ENCODE data around the gene ANTXR1.

Gene ANTXR1

DNA sequence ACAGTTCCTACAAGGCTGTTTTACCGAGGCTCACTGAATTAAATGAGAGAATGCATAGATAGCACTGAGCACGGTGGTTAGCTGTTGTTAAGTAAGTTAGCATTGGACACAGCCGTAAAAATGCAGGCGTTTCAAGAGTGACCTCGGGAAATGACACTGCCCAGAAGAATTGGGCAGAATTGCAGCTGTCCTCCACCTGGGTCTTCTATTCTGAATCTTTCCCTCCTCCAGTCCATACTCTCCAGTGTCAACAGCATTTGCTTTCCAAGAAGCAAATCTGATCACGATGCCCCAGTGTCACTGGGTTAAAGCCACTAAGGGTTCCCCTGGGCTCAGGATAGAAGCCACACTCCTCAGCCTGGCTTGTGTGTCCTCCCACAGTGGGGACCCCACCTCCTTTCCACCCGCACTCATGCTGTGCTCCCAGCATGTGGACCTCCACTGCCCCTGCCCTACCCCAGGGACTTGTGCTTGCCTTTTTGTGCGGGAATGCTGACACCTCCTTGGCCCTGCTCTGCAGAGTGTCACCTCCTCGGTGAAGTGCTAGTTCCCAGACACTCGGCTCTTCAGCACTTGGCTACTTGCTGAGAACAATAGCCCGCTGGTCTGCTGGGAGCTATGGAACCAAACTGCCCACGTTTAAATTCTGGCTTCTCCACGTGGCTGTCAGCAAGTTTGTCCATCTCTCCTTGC lies 135.0 kb downstream of the ANTXR1 start:
- H3K9me3 ChIP-seq (ENCODE audit: severe bottlenecking) = peaks cover 3% of the 10 kb centered on the region
- TF ChIP-seq, protein P1, sequence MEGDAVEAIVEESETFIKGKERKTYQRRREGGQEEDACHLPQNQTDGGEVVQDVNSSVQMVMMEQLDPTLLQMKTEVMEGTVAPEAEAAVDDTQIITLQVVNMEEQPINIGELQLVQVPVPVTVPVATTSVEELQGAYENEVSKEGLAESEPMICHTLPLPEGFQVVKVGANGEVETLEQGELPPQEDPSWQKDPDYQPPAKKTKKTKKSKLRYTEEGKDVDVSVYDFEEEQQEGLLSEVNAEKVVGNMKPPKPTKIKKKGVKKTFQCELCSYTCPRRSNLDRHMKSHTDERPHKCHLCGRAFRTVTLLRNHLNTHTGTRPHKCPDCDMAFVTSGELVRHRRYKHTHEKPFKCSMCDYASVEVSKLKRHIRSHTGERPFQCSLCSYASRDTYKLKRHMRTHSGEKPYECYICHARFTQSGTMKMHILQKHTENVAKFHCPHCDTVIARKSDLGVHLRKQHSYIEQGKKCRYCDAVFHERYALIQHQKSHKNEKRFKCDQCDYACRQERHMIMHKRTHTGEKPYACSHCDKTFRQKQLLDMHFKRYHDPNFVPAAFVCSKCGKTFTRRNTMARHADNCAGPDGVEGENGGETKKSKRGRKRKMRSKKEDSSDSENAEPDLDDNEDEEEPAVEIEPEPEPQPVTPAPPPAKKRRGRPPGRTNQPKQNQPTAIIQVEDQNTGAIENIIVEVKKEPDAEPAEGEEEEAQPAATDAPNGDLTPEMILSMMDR (IDR thresholded peaks at IDR 0.05; ENCODE audit: low read depth, low read length) = no peak
- DNase-seq = no peak
- H3K27me3 ChIP-seq (ENCODE audit: insufficient read depth, low read depth, severe bottlenecking) = no peaks in the 10 kb centered on the region
- H3K27ac ChIP-seq = no peak overlapping the region
- H3K4me3 ChIP-seq (ENCODE audit: low read depth, low read length) = no peak overlapping the region
- H3K36me3 ChIP-seq = no peaks in the 10 kb centered on the region

DNA sequence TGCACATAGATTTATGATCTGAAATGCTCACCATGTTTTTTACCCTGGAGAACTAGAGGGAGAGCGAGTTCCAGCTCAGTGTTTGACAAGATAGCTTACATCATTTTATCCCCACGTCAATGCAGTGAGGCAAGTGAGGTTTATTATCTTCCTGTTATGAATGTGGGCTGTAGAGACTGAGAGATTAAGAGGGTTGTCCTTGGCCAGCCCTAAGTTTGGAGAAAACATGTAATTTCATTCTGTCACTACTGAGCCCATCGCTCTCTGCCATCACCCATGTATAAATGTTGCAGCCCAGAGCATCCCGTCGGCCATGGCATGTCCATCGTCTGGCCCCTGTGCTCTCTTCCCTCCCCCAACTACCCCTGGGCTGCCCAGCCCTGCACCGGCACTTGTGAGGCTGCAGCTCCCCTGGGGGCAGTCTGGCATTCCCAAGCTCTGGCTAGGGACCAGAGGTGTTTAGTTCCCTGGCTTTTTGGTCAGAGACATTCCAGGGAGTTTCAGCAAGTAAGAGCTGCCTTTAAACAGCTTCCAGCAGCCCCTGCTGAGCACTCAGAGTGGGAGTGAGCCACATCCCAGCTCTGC lies 136.7 kb downstream of the ANTXR1 start:
- H3K9me3 ChIP-seq (ENCODE audit: severe bottlenecking) = peaks cover 3% of the 10 kb centered on the region
- no peak overlapping the region for H3K27ac ChIP-seq
- TF ChIP-seq, protein P1 (IDR thresholded peaks at IDR 0.05; ENCODE audit: low read depth, low read length) = no peak

DNA sequence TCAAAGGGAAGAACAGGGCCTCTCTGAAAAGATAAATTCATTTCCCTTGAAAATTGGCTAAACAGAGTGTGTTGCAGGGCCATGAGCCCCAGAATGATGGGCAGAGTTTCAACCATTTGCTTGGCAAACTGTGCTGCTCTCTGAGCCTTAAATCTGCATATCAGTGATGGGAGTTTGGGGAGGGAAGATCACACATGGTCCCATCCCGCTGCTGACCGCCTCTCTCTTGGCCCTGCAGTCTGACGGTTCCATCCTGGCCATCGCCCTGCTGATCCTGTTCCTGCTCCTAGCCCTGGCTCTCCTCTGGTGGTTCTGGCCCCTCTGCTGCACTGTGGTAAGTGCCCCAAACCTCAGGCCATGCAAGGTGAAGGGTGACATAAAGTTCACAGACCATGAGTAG lies 139.0 kb downstream of the ANTXR1 start:
- peaks cover 3% of the 10 kb centered on the region for H3K9me3 ChIP-seq (ENCODE audit: severe bottlenecking)
- no peak for DNase-seq
- H3K27me3 ChIP-seq (ENCODE audit: insufficient read depth, low read depth, severe bottlenecking) = no peaks in the 10 kb centered on the region
- H3K36me3 ChIP-seq = no peaks in the 10 kb centered on the region; the same call in 1 of the 2 replicates
- H3K27ac ChIP-seq = no peak overlapping the region
- TF ChIP-seq, protein P1 (IDR thresholded peaks at IDR 0.05; ENCODE audit: low read depth, low read length) = no peak
- H3K4me3 ChIP-seq (ENCODE audit: low read depth, low read length) = no peak overlapping the region

More for the DNA sequence above, 136.7 kb downstream of the ANTXR1 start:
- no peak for DNase-seq
- no peak overlapping the region for H3K4me3 ChIP-seq (ENCODE audit: low read depth, low read length)
- H3K36me3 ChIP-seq = no peaks in the 10 kb centered on the region; the same call in 1 of the 2 replicates
- H3K27me3 ChIP-seq (ENCODE audit: insufficient read depth, low read depth, severe bottlenecking) = no peaks in the 10 kb centered on the region

DNA sequence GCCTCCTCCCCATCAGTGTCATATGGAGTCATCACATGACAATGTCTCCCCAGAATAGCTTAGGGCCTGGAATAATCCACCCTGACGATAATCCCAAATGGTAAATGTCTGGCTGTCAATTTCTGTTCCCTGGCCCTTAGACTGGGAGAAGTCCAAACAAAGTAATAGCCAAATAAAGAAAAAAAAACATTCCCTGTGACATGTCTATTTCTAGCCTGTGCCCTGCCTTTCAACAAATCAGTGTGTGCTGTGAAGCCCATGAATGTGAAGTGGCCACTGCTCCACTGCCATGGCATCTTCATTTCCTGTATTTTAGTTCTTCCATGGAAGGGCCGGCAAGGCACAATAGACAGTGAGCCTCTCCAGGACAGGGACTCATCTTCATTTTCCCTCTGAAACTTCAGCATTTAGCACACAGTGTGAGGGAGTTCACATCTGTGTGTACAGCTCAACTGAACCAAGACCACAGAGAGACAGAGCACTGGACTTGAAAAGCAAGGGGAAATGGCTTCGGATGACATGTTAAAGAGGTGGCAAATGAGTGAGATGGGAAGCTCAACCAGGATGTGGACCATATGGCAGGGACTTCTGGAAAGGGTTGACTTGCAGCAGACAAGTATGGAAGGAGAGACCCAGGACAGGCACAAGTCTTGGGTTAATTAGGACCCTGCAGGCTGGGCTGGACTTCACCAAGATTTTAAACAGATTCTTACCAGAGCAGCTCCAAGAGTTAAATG lies 140.0 kb downstream of the ANTXR1 start:
- Histone ChIP-seq H3K27ac (no peak overlapping the region), H3K9me3 (ENCODE audit: severe bottlenecking) (peaks cover 3% of the 10 kb centered on the region), H3K4me3 (ENCODE audit: low read depth, low read length) (no peak overlapping the region), H3K27me3 (ENCODE audit: insufficient read depth, low read depth, severe bottlenecking) (no peaks in the 10 kb centered on the region), H3K36me3 (no peaks in the 10 kb centered on the region; the same call in 1 of the 2 replicates)
- TF ChIP-seq, protein P1 (IDR thresholded peaks at IDR 0.05; ENCODE audit: low read depth, low read length) = no peak
- no peak for DNase-seq

DNA sequence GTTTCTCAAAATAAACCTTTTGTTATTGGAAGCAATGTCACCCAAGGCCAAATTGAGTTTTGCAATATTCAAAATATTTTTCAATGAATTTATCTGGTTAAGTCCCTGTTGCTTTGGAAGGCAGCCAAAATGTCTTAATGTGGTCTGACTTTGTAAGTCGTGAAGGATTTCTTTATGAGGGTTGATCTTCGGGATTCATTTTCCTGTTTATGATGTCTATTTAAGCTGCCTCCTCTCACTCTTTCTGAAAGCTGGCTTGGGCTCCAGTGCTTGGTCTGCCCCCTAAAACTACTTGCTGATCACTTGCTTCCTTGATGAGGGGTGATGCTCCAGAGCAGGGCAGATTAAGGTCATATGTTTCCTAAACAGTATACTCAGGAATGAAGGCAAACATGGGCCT lies 141.1 kb downstream of the ANTXR1 start:
- H3K9me3 ChIP-seq (ENCODE audit: severe bottlenecking) = peaks cover 3% of the 10 kb centered on the region
- no peak for DNase-seq
- H3K27ac ChIP-seq = no peak overlapping the region
- H3K36me3 ChIP-seq = no peaks in the 10 kb centered on the region; the same call in 1 of the 2 replicates
- no peak overlapping the region for H3K4me3 ChIP-seq (ENCODE audit: low read depth, low read length)
- no peaks in the 10 kb centered on the region for H3K27me3 ChIP-seq (ENCODE audit: insufficient read depth, low read depth, severe bottlenecking)
- TF ChIP-seq, protein P1 (IDR thresholded peaks at IDR 0.05; ENCODE audit: low read depth, low read length) = no peak
